ENCODE data around the gene APOL4. TPM values are rescaled to one million over a fixed set of nuclear protein-coding genes. Genes with fewer than 3 reads are reported as not detected.

The APOL4 gene
- polyA plus RNA-seq, 1 donor (not counting 4 experiments of a cell fraction or from before 2014, with no cell fraction given), result 0.08 TPM

DNA sequence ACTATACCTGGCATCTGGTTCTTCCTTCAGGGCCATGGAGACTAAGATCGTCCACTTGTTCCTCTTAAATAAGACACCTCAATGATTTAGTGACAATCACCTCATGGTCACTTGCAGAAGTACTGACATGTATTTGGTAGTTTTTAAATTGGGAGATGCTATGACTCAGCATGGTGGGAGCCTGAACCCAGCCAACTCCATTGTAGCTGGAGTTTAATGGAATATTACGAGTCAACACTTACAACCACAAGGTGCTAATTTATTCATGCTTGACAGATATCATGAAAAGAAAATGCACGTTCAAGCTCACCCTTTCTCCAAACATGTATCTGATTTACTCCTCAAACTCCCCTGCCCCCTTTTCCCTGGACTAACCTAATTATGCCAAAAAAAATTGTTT lies 24.4 kb downstream of the APOL4 start:
- H3K27ac ChIP-seq (ENCODE audit: control insufficient read depth, insufficient read depth, low read length), result no peak overlapping the region
- H3K4me2 ChIP-seq (ENCODE audit: control insufficient read depth, extremely low read depth, insufficient read depth, low read depth, low read length), result no peak overlapping the region
- no peak overlapping the region for H3K9ac ChIP-seq (ENCODE audit: control insufficient read depth, extremely low read depth, insufficient read depth, low read length)
- H3K36me3 ChIP-seq (ENCODE audit: control insufficient read depth in 2 of 2, extremely low read depth in 1 of 2, insufficient read depth in 2 of 2, low read length in 2 of 2), result no peaks in the 10 kb centered on the region
- DNase-seq (ENCODE audit: low read depth, low spot score) (no peak), FAIRE-seq (no peak)
- H3K27me3 ChIP-seq (ENCODE audit: control insufficient read depth, extremely low read depth, insufficient read depth, low read length), result no peaks in the 10 kb centered on the region
- H2AFZ ChIP-seq (ENCODE audit: control insufficient read depth, low read length), result no peak overlapping the region
- no peaks in the 10 kb centered on the region for H3K9me3 ChIP-seq (ENCODE audit: control insufficient read depth, low read depth, low read length)
- H3K4me3 ChIP-seq (ENCODE audit: control insufficient read depth in 2 of 3, extremely low read depth in 1 of 3, insufficient read depth in 2 of 3, low read depth in 1 of 3, low read length in 3 of 3), result no peak overlapping the region
- dilution Hi-C loops (cut with MboI; ENCODE audit: extremely low pct_ligation_motif_present, low sequenced_read_pairs), result no loop called here
- TF ChIP-seq CTCF (optimal IDR thresholded peaks at IDR 0.05 in 1 of 3, IDR thresholded peaks at IDR 0.05 in 1 of 3, conservative IDR thresholded peaks at IDR 0.05 in 1 of 3; ENCODE audit: extremely low read depth in 1 of 3, insufficient read depth in 2 of 3, low read length in 3 of 3) (no peak), EZH2 (IDR thresholded peaks at IDR 0.05; ENCODE audit: low read length) (no peak)
- no peaks in the 10 kb centered on the region for H3K9me1 ChIP-seq (ENCODE audit: control insufficient read depth, extremely low read depth, insufficient read depth, low read length)
- H3K79me2 ChIP-seq (ENCODE audit: control insufficient read depth, insufficient read depth, low read length), result no peaks in the 10 kb centered on the region
- H4K20me1 ChIP-seq (ENCODE audit: control insufficient read depth, extremely low read depth, insufficient read depth, low read length), result no peaks in the 10 kb centered on the region
- no peaks in the 10 kb centered on the region for H3K4me1 ChIP-seq (ENCODE audit: control insufficient read depth, extremely low read depth, insufficient read depth, low read length)

- no peak overlapping the region for H3K4me2 ChIP-seq (ENCODE audit: control insufficient read depth, extremely low read depth, insufficient read depth, low read depth, low read length)
- H3K4me3 ChIP-seq (ENCODE audit: control insufficient read depth in 2 of 3, extremely low read depth in 1 of 3, insufficient read depth in 2 of 3, low read depth in 1 of 3, low read length in 3 of 3), result no peak overlapping the region
- no peaks in the 10 kb centered on the region for H4K20me1 ChIP-seq (ENCODE audit: control insufficient read depth, extremely low read depth, insufficient read depth, low read length)
- H3K9me1 ChIP-seq (ENCODE audit: control insufficient read depth, extremely low read depth, insufficient read depth, low read length), result no peaks in the 10 kb centered on the region
- no peak for TF ChIP-seq EZH2 (IDR thresholded peaks at IDR 0.05; ENCODE audit: low read length)
- peak in 2 of 3 experiments; percentile 4 to 37 for TF ChIP-seq CTCF (optimal IDR thresholded peaks at IDR 0.05 in 1 of 3, IDR thresholded peaks at IDR 0.05 in 1 of 3, conservative IDR thresholded peaks at IDR 0.05 in 1 of 3; ENCODE audit: extremely low read depth in 1 of 3, insufficient read depth in 2 of 3, low read length in 3 of 3)
- no peak for DNase-seq (ENCODE audit: low read depth, low spot score)
- no peak overlapping the region for H2AFZ ChIP-seq (ENCODE audit: control insufficient read depth, low read length)
- dilution Hi-C loops (cut with MboI; ENCODE audit: extremely low pct_ligation_motif_present, low sequenced_read_pairs), result no loop called here
- H3K4me1 ChIP-seq (ENCODE audit: control insufficient read depth, extremely low read depth, insufficient read depth, low read length), result no peaks in the 10 kb centered on the region
- no peak overlapping the region for H3K9ac ChIP-seq (ENCODE audit: control insufficient read depth, extremely low read depth, insufficient read depth, low read length)
- no peak for FAIRE-seq
- H3K36me3 ChIP-seq (ENCODE audit: control insufficient read depth in 2 of 2, extremely low read depth in 1 of 2, insufficient read depth in 2 of 2, low read length in 2 of 2), result no peaks in the 10 kb centered on the region
- no peaks in the 10 kb centered on the region for H3K9me3 ChIP-seq (ENCODE audit: control insufficient read depth, low read depth, low read length)
- no peak overlapping the region for H3K27ac ChIP-seq (ENCODE audit: control insufficient read depth, insufficient read depth, low read length)
- H3K27me3 ChIP-seq (ENCODE audit: control insufficient read depth, extremely low read depth, insufficient read depth, low read length), result no peaks in the 10 kb centered on the region
- H3K79me2 ChIP-seq (ENCODE audit: control insufficient read depth, insufficient read depth, low read length), result no peaks in the 10 kb centered on the region
Observed at GRCh38 chr22:36175892-36176291, 25.7 kb downstream of the APOL4 start.

Measured in keratinocyte (primary cell).